ENCODE measurements around the gene SLC25A42.

Gene SLC25A42

GRCh38 chr19:19159534-19159933, 95.7 kb downstream of the SLC25A42 start:
- TF ChIP-seq JUND (IDR thresholded peaks at IDR 0.05; ENCODE audit: low read depth): no peak
- DNase-seq (ENCODE audit: low read depth in 1 of 2, low spot score in 1 of 2): no peak
- in situ Hi-C loops (cut with HindIII; ENCODE audit: low pct_unique_long_range_greater_than_20kb, low sequenced_read_pairs): no loop called here

- no peak for TF ChIP-seq JUND (IDR thresholded peaks at IDR 0.05; ENCODE audit: low read depth)
- DNase-seq (ENCODE audit: low read depth in 1 of 2, low spot score in 1 of 2): no peak
- in situ Hi-C loops (cut with HindIII; ENCODE audit: low pct_unique_long_range_greater_than_20kb, low sequenced_read_pairs): no loop called here
These were observed 96.8 kb downstream of the SLC25A42 start for GRCh38 chr19:19160461-19161035.

GRCh38 chr19:19162495-19162894, 98.7 kb downstream of the SLC25A42 start:
- no peak for TF ChIP-seq JUND (IDR thresholded peaks at IDR 0.05; ENCODE audit: low read depth)
- in situ Hi-C loops (cut with HindIII; ENCODE audit: low pct_unique_long_range_greater_than_20kb, low sequenced_read_pairs): no loop called here
- no peak for DNase-seq (ENCODE audit: low read depth in 1 of 2, low spot score in 1 of 2)

Data from T47D (cell line).